HG03039 (cell line): ENCODE measurements around the gene NUDT16.

Experiments used
- ATAC-seq: cut with Tn5 transposase; IDR thresholded peaks from one replicate; pipeline ENCODE4 v1.9.1; 2021; ENCODE audit warnings: mild to moderate bottlenecking, moderate library complexity; ENCODE audit not compliant: unreplicated experiment

NUDT16 gene

GRCh38 chr3:131435000-131435399 is 53.4 kb downstream of the NUDT16 start:
- no peak for ATAC-seq
